ENCODE results near the gene BCKDK. TPM values are rescaled to one million over a fixed set of nuclear protein-coding genes. Genes with fewer than 3 reads are reported as not detected.

The BCKDK gene
- total and polyA plus RNA-seq, 4 donors = 16.2 to 61.8 (median 33.9) TPM

GRCh38 chr16:31086629-31086906, 21.6 kb upstream of the BCKDK start:
- peaks cover 0 to 31% (median 6%) of the 10 kb centered on the region in 4 donors for H3K36me3 ChIP-seq (ENCODE audit: control insufficient read depth in 4 of 4, insufficient read depth in 4 of 4, low read length in 4 of 4)
- no peak for TF ChIP-seq CTCF (IDR thresholded peaks at IDR 0.05; ENCODE audit: control extremely low read depth, extremely low read depth)
- no peak for ATAC-seq (ENCODE audit: insufficient read depth, low FRiP score)
- H3K9me3 ChIP-seq (ENCODE audit: control insufficient read depth in 4 of 4, insufficient read depth in 3 of 4, low read length in 3 of 4) = no peaks in the 10 kb centered on the region
- no peaks in the 10 kb centered on the region for H3K4me1 ChIP-seq (ENCODE audit: control insufficient read depth in 5 of 5, insufficient read depth in 5 of 5, low read length in 5 of 5)
- no peak for DNase-seq
- no peak overlapping the region for H3K9ac ChIP-seq (ENCODE audit: insufficient read depth in 1 of 2, low read length in 2 of 2)
- H3K27ac ChIP-seq (ENCODE audit: low read depth in 1 of 2, low read length in 1 of 2) = no peak overlapping the region
- no peak overlapping the region for H3K4me3 ChIP-seq
- no peaks in the 10 kb centered on the region for H3K27me3 ChIP-seq (ENCODE audit: control insufficient read depth in 3 of 3, insufficient read depth in 3 of 3, low read length in 2 of 3)
- 86 to 87% methylated on average over 6 of the region's 6 CpGs for WGBS, 2 donors

- no peak overlapping the region for H3K4me3 ChIP-seq
- H3K9me3 ChIP-seq (ENCODE audit: control insufficient read depth in 4 of 4, insufficient read depth in 3 of 4, low read length in 3 of 4) = no peaks in the 10 kb centered on the region
- no peaks in the 10 kb centered on the region for H3K4me1 ChIP-seq (ENCODE audit: control insufficient read depth in 5 of 5, insufficient read depth in 5 of 5, low read length in 5 of 5)
- H3K9ac ChIP-seq (ENCODE audit: insufficient read depth in 1 of 2, low read length in 2 of 2) = no peak overlapping the region
- no peaks in the 10 kb centered on the region for H3K27me3 ChIP-seq (ENCODE audit: control insufficient read depth in 3 of 3, insufficient read depth in 3 of 3, low read length in 2 of 3)
- peaks cover 0 to 26% (median 3%) of the 10 kb centered on the region in 4 donors for H3K36me3 ChIP-seq (ENCODE audit: control insufficient read depth in 4 of 4, insufficient read depth in 4 of 4, low read length in 4 of 4)
- no peak overlapping the region for H3K27ac ChIP-seq (ENCODE audit: low read depth in 1 of 2, low read length in 1 of 2)
- no peak for TF ChIP-seq CTCF (IDR thresholded peaks at IDR 0.05; ENCODE audit: control extremely low read depth, extremely low read depth)
- 93 to 94% methylated on average over 8 of the region's 8 CpGs for WGBS, 2 donors
- ATAC-seq (ENCODE audit: insufficient read depth, low FRiP score) (no peak), DNase-seq (no peak)
These were observed 20.7 kb upstream of the BCKDK start for GRCh38 chr16:31087481-31087880.

DNA sequence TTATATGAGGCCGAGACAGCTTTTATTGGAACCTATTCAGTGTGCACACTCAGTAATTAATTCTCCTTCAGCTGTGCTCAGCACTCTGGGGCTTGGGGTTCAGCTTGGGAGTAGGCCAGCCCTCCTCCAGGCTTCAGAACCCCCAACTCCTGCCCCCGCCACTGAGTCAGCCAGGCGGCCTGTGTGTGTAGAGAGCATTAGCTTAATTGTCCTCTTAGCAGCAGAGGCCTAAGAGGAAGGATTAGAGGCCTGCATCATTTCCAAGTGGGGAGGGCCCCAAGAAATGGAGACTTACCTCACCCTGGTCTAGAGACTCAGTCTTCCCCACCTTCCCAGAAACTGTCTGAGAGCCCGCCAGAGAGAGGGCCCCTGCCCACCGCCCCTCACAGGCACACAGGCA, 20.2 kb upstream of the BCKDK start:
- Histone ChIP-seq H3K4me1 (ENCODE audit: control insufficient read depth in 5 of 5, insufficient read depth in 5 of 5, low read length in 5 of 5) (peaks cover 0 to under 1% (median 0%) of the 10 kb centered on the region in 5 donors), H3K9me3 (ENCODE audit: control insufficient read depth in 4 of 4, insufficient read depth in 3 of 4, low read length in 3 of 4) (no peaks in the 10 kb centered on the region), H3K36me3 (ENCODE audit: control insufficient read depth in 4 of 4, insufficient read depth in 4 of 4, low read length in 4 of 4) (peaks cover 0 to 24% (median 2%) of the 10 kb centered on the region in 4 donors), H3K27ac (ENCODE audit: low read depth in 1 of 2, low read length in 1 of 2) (no peak overlapping the region), H3K4me3 (no peak overlapping the region), H3K9ac (ENCODE audit: insufficient read depth in 1 of 2, low read length in 2 of 2) (no peak overlapping the region), H3K27me3 (ENCODE audit: control insufficient read depth in 3 of 3, insufficient read depth in 3 of 3, low read length in 2 of 3) (no peaks in the 10 kb centered on the region)
- 84 to 88% methylated on average over 5 of the region's 5 CpGs for WGBS, 2 donors
- ATAC-seq (ENCODE audit: insufficient read depth, low FRiP score) = no peak
- TF ChIP-seq CTCF (IDR thresholded peaks at IDR 0.05; ENCODE audit: control extremely low read depth, extremely low read depth) = no peak
- no peak for DNase-seq

GRCh38 chr16:31088459-31089183, 19.6 kb upstream of the BCKDK start, which contains the start of gene PRSS53:
PRSS53 (minus strand) TSS chr16:31088943; CDS start chr16:31088809, 134 bp downstream.
- H3K36me3 ChIP-seq (ENCODE audit: control insufficient read depth in 4 of 4, insufficient read depth in 4 of 4, low read length in 4 of 4) = peaks cover 0 to 24% (median 2%) of the 10 kb centered on the region in 4 donors
- 86 to 93% methylated on average over 12 to 15 of the region's 15 CpGs for WGBS, 2 donors
- H3K4me3 ChIP-seq = no peak within 1 kb of the TSS
- peaks cover 0 to 4% (median 3%) of the 10 kb centered on the region in 5 donors for H3K4me1 ChIP-seq (ENCODE audit: control insufficient read depth in 5 of 5, insufficient read depth in 5 of 5, low read length in 5 of 5)
- no peak for TF ChIP-seq CTCF (IDR thresholded peaks at IDR 0.05; ENCODE audit: control extremely low read depth, extremely low read depth)
- ATAC-seq (ENCODE audit: insufficient read depth, low FRiP score) (no peak), DNase-seq (no peak)
- no peaks in the 10 kb centered on the region for H3K27me3 ChIP-seq (ENCODE audit: control insufficient read depth in 3 of 3, insufficient read depth in 3 of 3, low read length in 2 of 3)
- H3K9me3 ChIP-seq (ENCODE audit: control insufficient read depth in 4 of 4, insufficient read depth in 3 of 4, low read length in 3 of 4) = no peaks in the 10 kb centered on the region
- H3K9ac ChIP-seq (ENCODE audit: insufficient read depth in 1 of 2, low read length in 2 of 2) = no peak within 1 kb of the TSS
- no peak within 1 kb of the TSS for H3K27ac ChIP-seq (ENCODE audit: low read depth in 1 of 2, low read length in 1 of 2)

Measured in lung (tissue), 12 donors.